Esophagus muscularis mucosa (tissue), 3 donors: ENCODE data around the gene CLCA2.
A peak's percentile ranks its signal among the peaks of the same experiment; 100 is the strongest.
"Not testable (repeated sequence)": the region's sequence is repeated elsewhere in the genome, so short reads cannot be mapped to it uniquely, and the experiment has no call there.

Experiments
- POLR2AphosphoS5 ChIP-seq, 2 donors: sonication (generic); formaldehyde crosslinking; IDR thresholded peaks; one replicate each; pipeline ENCODE4 v1.6.1; 2017; ENCODE audit warnings: antibody characterized with exemption in 2 of 2
- TF ChIP-seq, protein P1 (sequence below), 3 experiments: fragments of 200-600 bp in 2 of 3; fragments of 450-650 bp in 1 of 3; sonication (generic) in 2 of 3; IDR thresholded peaks; one replicate each; pipeline ENCODE4 v1.5.1; 2017 to 2019; ENCODE audit warnings: antibody characterized with exemption in 3 of 3, mild to moderate bottlenecking in 2 of 3, moderate library complexity in 1 of 3

DNA sequence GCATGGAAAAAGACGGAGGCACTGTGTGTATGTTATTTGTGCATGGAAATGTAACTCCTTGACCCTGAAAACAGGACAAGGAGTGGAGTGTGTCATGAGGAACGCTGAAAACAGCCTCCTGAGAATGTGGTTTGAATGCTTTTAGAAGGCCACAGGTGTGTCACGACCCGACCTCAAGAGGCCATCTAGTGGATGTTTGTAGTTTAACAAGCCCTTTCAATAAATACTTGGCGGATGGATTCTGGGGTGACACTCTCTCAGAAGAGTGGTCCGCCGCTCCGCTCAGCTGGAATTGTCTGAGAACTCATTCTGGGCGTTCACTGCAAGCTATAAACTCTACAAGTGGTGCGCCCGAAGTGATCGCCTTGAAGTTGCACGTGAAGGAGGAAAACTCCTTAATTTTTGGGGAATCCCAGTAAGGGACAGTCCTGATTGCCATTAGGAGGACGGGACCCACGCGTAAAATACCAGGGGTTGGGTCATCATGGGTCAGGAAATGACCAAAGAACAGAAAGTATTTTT, 78.2 kb downstream of the CLCA2 start:
- not testable (repeated sequence) for TF ChIP-seq POLR2AphosphoS5 (IDR thresholded peaks at IDR 0.05)
- TF ChIP-seq, protein P1, sequence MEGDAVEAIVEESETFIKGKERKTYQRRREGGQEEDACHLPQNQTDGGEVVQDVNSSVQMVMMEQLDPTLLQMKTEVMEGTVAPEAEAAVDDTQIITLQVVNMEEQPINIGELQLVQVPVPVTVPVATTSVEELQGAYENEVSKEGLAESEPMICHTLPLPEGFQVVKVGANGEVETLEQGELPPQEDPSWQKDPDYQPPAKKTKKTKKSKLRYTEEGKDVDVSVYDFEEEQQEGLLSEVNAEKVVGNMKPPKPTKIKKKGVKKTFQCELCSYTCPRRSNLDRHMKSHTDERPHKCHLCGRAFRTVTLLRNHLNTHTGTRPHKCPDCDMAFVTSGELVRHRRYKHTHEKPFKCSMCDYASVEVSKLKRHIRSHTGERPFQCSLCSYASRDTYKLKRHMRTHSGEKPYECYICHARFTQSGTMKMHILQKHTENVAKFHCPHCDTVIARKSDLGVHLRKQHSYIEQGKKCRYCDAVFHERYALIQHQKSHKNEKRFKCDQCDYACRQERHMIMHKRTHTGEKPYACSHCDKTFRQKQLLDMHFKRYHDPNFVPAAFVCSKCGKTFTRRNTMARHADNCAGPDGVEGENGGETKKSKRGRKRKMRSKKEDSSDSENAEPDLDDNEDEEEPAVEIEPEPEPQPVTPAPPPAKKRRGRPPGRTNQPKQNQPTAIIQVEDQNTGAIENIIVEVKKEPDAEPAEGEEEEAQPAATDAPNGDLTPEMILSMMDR (IDR thresholded peaks at IDR 0.05) = peak; percentile 13 to 41 (median 30)
